IMR-90 (cell line): Measurements from ENCODE around the gene MRAP. TPM values are rescaled to one million over a fixed set of nuclear protein-coding genes. Genes with fewer than 3 reads are reported as not detected.

Experiments used
- ATAC-seq: fragments of 200-7000 bp; cut with Tn5 transposase; 2 replicates; pipeline ENCODE4 v1.9.1; 2020; ENCODE audit warnings: low read depth, mild to moderate bottlenecking, moderate library complexity
- BruUV-seq: library from RNA; stranded (reverse); fragments of 400-500 nt; replicated peaks from 2 replicates; lab custom pipeline; 2021; lab: Mats Ljungman, UMichigan
- CTCF ChIA-PET: fragments of 300-600 bp; formaldehyde crosslinking; extraction: SDS; loops from one replicate; lab custom pipeline; 2021; ENCODE audit warnings: antibody characterized with exemption; lab: Yijun Ruan, JAX
- POLR2A ChIA-PET: fragments of 300-600 bp; sonication (Branson Sonifier 250); formaldehyde crosslinking; loops from one replicate; lab custom pipeline; 2022; ENCODE audit warnings: antibody characterized with exemption; ENCODE audit not compliant: unreplicated experiment; lab: Charles Lee
- DNase-seq: peaks from one replicate; pipeline ENCODE4 v3.0.0; 2013
- H2AFZ ChIP-seq: replicated peaks from 2 replicates; pipeline ENCODE3; 2013; ENCODE audit warnings: low read length, mild to moderate bottlenecking; ENCODE audit not compliant: poor library complexity
- H2AK5ac ChIP-seq: 2 replicates; pipeline ENCODE4 v1.6.1; 2013; ENCODE audit warnings: low read depth, low read length, inconsistent platforms
- H2AK9ac ChIP-seq: replicated peaks from 2 replicates; pipeline ENCODE3; 2013; ENCODE audit warnings: mild to moderate bottlenecking, low read depth, low read length, moderate library complexity; ENCODE audit not compliant: poor library complexity
- H2BK120ac ChIP-seq: 2 replicates; pipeline ENCODE4 v1.6.1; 2013; ENCODE audit warnings: low read depth, low read length, inconsistent platforms
- H2BK15ac ChIP-seq: 3 replicates; pipeline ENCODE4 v1.6.1; 2013; ENCODE audit warnings: low read depth, low read length, inconsistent platforms
- H2BK20ac ChIP-seq: 2 replicates; pipeline ENCODE4 v1.6.1; 2013; ENCODE audit warnings: low read depth, mild to moderate bottlenecking, inconsistent platforms, low read length, moderate library complexity
- H2BK5ac ChIP-seq: 2 replicates; pipeline ENCODE4 v1.6.1; 2013; ENCODE audit warnings: mild to moderate bottlenecking, low read depth, low read length, inconsistent platforms; ENCODE audit not compliant: poor library complexity, severe bottlenecking
- H3K14ac ChIP-seq: replicated peaks from 2 replicates; pipeline ENCODE4 v1.6.1; 2013; ENCODE audit warnings: low read depth, low read length, inconsistent platforms
- H3K18ac ChIP-seq: 2 replicates; pipeline ENCODE4 v1.6.1; 2013; ENCODE audit warnings: low read depth, low read length, control low read depth
- H3K23ac ChIP-seq: 2 replicates; pipeline ENCODE4 v1.6.1; 2013; ENCODE audit warnings: low read depth, low read length, inconsistent platforms
- H3K27ac ChIP-seq: 2 replicates; pipeline ENCODE4 v1.5.1; 2013; ENCODE audit warnings: mild to moderate bottlenecking, control low read depth, low read length; ENCODE audit not compliant: insufficient read depth
- H3K27me3 ChIP-seq: 2 replicates; pipeline ENCODE4 v1.6.1; 2013; ENCODE audit warnings: low read length; ENCODE audit not compliant: control insufficient read depth, insufficient read depth
- H3K36me3 ChIP-seq: 2 replicates; pipeline ENCODE4 v1.6.1; 2013; ENCODE audit warnings: low read length, mixed read lengths; ENCODE audit not compliant: control insufficient read depth, insufficient read depth
- H3K4ac ChIP-seq: 2 replicates; pipeline ENCODE4 v1.6.1; 2013; ENCODE audit warnings: low read depth, low read length, inconsistent platforms
- H3K4me1 ChIP-seq: 2 replicates; pipeline ENCODE4 v1.6.1; 2013; ENCODE audit warnings: low read length, mixed read lengths; ENCODE audit not compliant: control insufficient read depth, insufficient read depth
- H3K4me2 ChIP-seq: 2 replicates; pipeline ENCODE4 v1.6.1; 2013; ENCODE audit warnings: low read depth, mild to moderate bottlenecking, control low read depth, low read length, moderate library complexity
- H3K4me3 ChIP-seq: 2 replicates; pipeline ENCODE4 v1.5.1; 2013; ENCODE audit warnings: low read depth, mild to moderate bottlenecking, control low read depth, low read length, moderate library complexity; ENCODE audit not compliant: insufficient read depth
- H3K56ac ChIP-seq: 2 replicates; pipeline ENCODE4 v1.6.1; 2013; ENCODE audit warnings: low read length, inconsistent platforms; ENCODE audit not compliant: insufficient read depth; ENCODE audit errors: extremely low read depth
- H3K79me1 ChIP-seq, 2 experiments: 2 replicates each; pipeline ENCODE4 v1.6.1; 2013; ENCODE audit warnings: low read length in 2 of 2, inconsistent platforms in 1 of 2, low read depth in 1 of 2
- H3K9ac ChIP-seq: 2 replicates; pipeline ENCODE4 v1.6.1; 2013; ENCODE audit warnings: low read depth, low read length, control low read depth
- H3K9me1 ChIP-seq: 2 replicates; pipeline ENCODE4 v1.6.1; 2013; ENCODE audit warnings: low read length, inconsistent platforms; ENCODE audit not compliant: insufficient read depth
- H3K9me3 ChIP-seq: 2 replicates; pipeline ENCODE4 v1.6.1; 2013; ENCODE audit warnings: low read length; ENCODE audit not compliant: control insufficient read depth, insufficient read depth
- H4K20me1 ChIP-seq: 2 replicates; pipeline ENCODE4 v1.6.1; 2013; ENCODE audit warnings: low read length, inconsistent platforms; ENCODE audit not compliant: insufficient read depth
- H4K5ac ChIP-seq: 2 replicates; pipeline ENCODE4 v1.6.1; 2013; ENCODE audit warnings: mild to moderate bottlenecking, low read depth, low read length, control low read depth
- H4K8ac ChIP-seq, 2 experiments: 2 replicates each; pipeline ENCODE4 v1.6.1; 2013; ENCODE audit warnings: low read depth in 2 of 2, low read length in 2 of 2, control low read depth in 1 of 2, inconsistent platforms in 1 of 2
- H4K91ac ChIP-seq: 2 replicates; pipeline ENCODE4 v1.6.1; 2013; ENCODE audit warnings: low read depth, low read length, inconsistent platforms; ENCODE audit not compliant: insufficient read depth
- BHLHE40 ChIP-seq: fragments of 150-350 bp; IDR thresholded peaks from 2 replicates; pipeline ENCODE4 v1.6.1; 2016; ENCODE audit warnings: mild to moderate bottlenecking, low read depth, low read length
- CEBPB ChIP-seq: IDR thresholded peaks from 2 replicates; pipeline ENCODE4 v1.6.1; 2012; ENCODE audit warnings: low read depth, low read length, improper control_type of control experiment
- CHD1 ChIP-seq: IDR thresholded peaks from 2 replicates; pipeline ENCODE4 v1.6.1; 2012; ENCODE audit warnings: low read depth, low read length, improper control_type of control experiment
- CTCF ChIP-seq: conservative IDR thresholded peaks from 2 replicates; pipeline ENCODE4 v1.5.1; 2012; ENCODE audit warnings: mild to moderate bottlenecking, low read depth, low read length, improper control_type of control experiment
- ELK1 ChIP-seq: fragments of 150-350 bp; IDR thresholded peaks from 2 replicates; pipeline ENCODE4 v1.6.1; 2016; ENCODE audit warnings: low read depth, mild to moderate bottlenecking, low read length, moderate library complexity, borderline replicate concordance
- MAFK ChIP-seq: IDR thresholded peaks from 2 replicates; pipeline ENCODE4 v1.6.1; 2012; ENCODE audit warnings: low read depth, low read length, improper control_type of control experiment
- MAZ ChIP-seq: IDR thresholded peaks from 2 replicates; pipeline ENCODE4 v1.6.1; 2012; ENCODE audit warnings: low read depth, mild to moderate bottlenecking, low read length, improper control_type of control experiment, moderate library complexity, borderline replicate concordance
- MXI1 ChIP-seq: IDR thresholded peaks from 2 replicates; pipeline ENCODE4 v1.6.1; 2012; ENCODE audit warnings: low read depth, mild to moderate bottlenecking, low read length, moderate library complexity, borderline replicate concordance
- NFE2L2 ChIP-seq: fragments of 150-350 bp; IDR thresholded peaks from 2 replicates; pipeline ENCODE4 v1.6.1; 2016; ENCODE audit warnings: low read depth, mild to moderate bottlenecking, low read length
- RAD21 ChIP-seq: IDR thresholded peaks from 2 replicates; pipeline ENCODE4 v1.6.1; 2012; ENCODE audit warnings: low read length, improper control_type of control experiment
- RCOR1 ChIP-seq: IDR thresholded peaks from 2 replicates; pipeline ENCODE4 v1.6.1; 2012; ENCODE audit warnings: mild to moderate bottlenecking, low read length, improper control_type of control experiment; ENCODE audit not compliant: insufficient replicate concordance
- RFX5 ChIP-seq: IDR thresholded peaks from 2 replicates; pipeline ENCODE4 v1.8.0; 2012; ENCODE audit warnings: low read depth, mild to moderate bottlenecking, low read length, moderate library complexity
- SMC3 ChIP-seq: fragments of 150-350 bp; IDR thresholded peaks from 2 replicates; pipeline ENCODE4 v1.6.1; 2016; ENCODE audit warnings: low read depth, mild to moderate bottlenecking, antibody characterized with exemption, low read length, moderate library complexity
- USF2 ChIP-seq: fragments of 150-350 bp; IDR thresholded peaks from 2 replicates; pipeline ENCODE4 v1.6.1; 2017; ENCODE audit warnings: mild to moderate bottlenecking, antibody characterized with exemption, low read length, low read depth
- WGBS, 2 experiments: methylation state at CpG; one replicate each; pipeline versions ENCODE4 v1.1.5 to v1.1.7; 2013; ENCODE audit warnings: missing lambda C conversion rate in 2 of 2; ENCODE audit not compliant: insufficient read length in 1 of 2; ENCODE audit errors: extremely low coverage in 2 of 2; 5-methylcytosine and 5-hydroxymethylcytosine counted together
- dilution Hi-C: fragments of 300-500 bp; cut with HindIII; formaldehyde crosslinking; loops from one replicate; pipeline ENCODE4 v1.14.3; 2018; ENCODE audit warnings: low sequenced_read_pairs; ENCODE audit not compliant: unreplicated experiment
- in situ Hi-C: fragments of 300-500 bp; cut with MboI; formaldehyde crosslinking; loops from 3 replicates; pipeline ENCODE4 v1.14.3; 2019; ENCODE audit warnings: low sequenced_read_pairs, inconsistent platforms, mixed read lengths
- intact Hi-C: fragments of 100-400 bp; cut with micrococcal nuclease; formaldehyde crosslinking; loops from 2 replicates; pipeline ENCODE4 v1.10.0; 2022
- polyA plus RNA-seq, 3 experiments: library from polyadenylated mRNA; depleted of rRNA; stranded (reverse); fragments of >200 nt; gene quantifications; 2 replicates each; pipeline ENCODE4 v1.2.3, GENCODE V29; 2012; ENCODE audit warnings: low replicate concordance in 1 of 3
- total RNA-seq: library from RNA; depleted of rRNA; stranded (reverse); fragments of >200 nt; gene quantifications from 2 replicates; pipeline ENCODE4 v1.2.3, GENCODE V29; 2012

The MRAP gene
- total and polyA plus RNA-seq, 2 of the 4 experiments (the other 2 are of a cell fraction): not detected

- no peak overlapping the region for H3K4ac ChIP-seq
- H3K9ac ChIP-seq: no peak overlapping the region
- H3K9me1 ChIP-seq: peaks cover 3% of the 10 kb centered on the region; the same call in 1 of the 2 replicates
- H2AK5ac ChIP-seq: no peak overlapping the region
- no peaks in the 10 kb centered on the region for H3K9me3 ChIP-seq
- no peak overlapping the region for H2AK9ac ChIP-seq
- no peaks in the 10 kb centered on the region; the same call in none of the 2 replicates for H4K20me1 ChIP-seq
- no peak overlapping the region for H3K18ac ChIP-seq
- no peak overlapping the region for H4K5ac ChIP-seq
- no peak overlapping the region for H4K91ac ChIP-seq
- ChIA-PET CTCF (no interaction called here), POLR2A (no interaction called here)
- H3K27me3 ChIP-seq: no peaks in the 10 kb centered on the region
- no peak overlapping the region for H4K8ac ChIP-seq
- intact Hi-C loops: no loop called here
- H2BK20ac ChIP-seq: no peak overlapping the region
- H2BK5ac ChIP-seq: no peak overlapping the region
- H3K79me1 ChIP-seq: peaks cover 0 to 10% of the 10 kb centered on the region in 2 experiments; a peak in 2 of 4 replicates
- peaks cover 41% of the 10 kb centered on the region for H3K36me3 ChIP-seq
- no peaks in the 10 kb centered on the region for H3K4me1 ChIP-seq
- no peak overlapping the region for H2AFZ ChIP-seq
- no peak overlapping the region for H3K14ac ChIP-seq
- dilution Hi-C loops: no loop called here
- WGBS, 2 experiments: 100% methylated on average over 2 of the region's 6 CpGs; no CpG with 5 or more reads in 1 of the 2 experiments
- ATAC-seq (no peak), DNase-seq (no peak)
- no peak overlapping the region for H3K27ac ChIP-seq
- no peak overlapping the region for H3K23ac ChIP-seq
- BruUV-seq: no TSS peak
- H3K4me2 ChIP-seq: no peak overlapping the region
- no peak for TF ChIP-seq RCOR1
- TF ChIP-seq BHLHE40: no peak
- TF ChIP-seq NFE2L2: no peak
- no peak for TF ChIP-seq CHD1
- TF ChIP-seq RAD21: no peak
- TF ChIP-seq SMC3: no peak
- no peak for TF ChIP-seq MAFK
- TF ChIP-seq ELK1: no peak
- no peak for TF ChIP-seq CTCF
- TF ChIP-seq MAZ: no peak
- TF ChIP-seq USF2: no peak
- TF ChIP-seq MXI1: no peak
- no peak for TF ChIP-seq CEBPB
- no peak for TF ChIP-seq RFX5
- H3K56ac ChIP-seq: no peak overlapping the region
- in situ Hi-C loops: no loop called here
- no peak overlapping the region for H3K4me3 ChIP-seq
- H2BK120ac ChIP-seq: no peak overlapping the region
- H2BK15ac ChIP-seq: no peak overlapping the region
Observed at GRCh38 chr21:32312976-32313375, 14.3 kb downstream of the MRAP start.
